SK-N-SH (cell line): ENCODE results near the gene NPFFR1.

ENCODE experiments used
- CHD2 ChIP-seq: fragments of 150-350 bp; IDR thresholded peaks from 2 replicates; pipeline ENCODE4 v1.6.1; 2018; ENCODE audit warnings: low read length; ENCODE audit not compliant: partially characterized antibody
- CTCF ChIP-seq: fragments of 200-600 bp; sonication (generic); IDR thresholded peaks from 2 replicates; pipeline ENCODE4 v1.6.1; 2017; ENCODE audit warnings: antibody characterized with exemption, mild to moderate bottlenecking, moderate library complexity
- JUND ChIP-seq: IDR thresholded peaks from 2 replicates; pipeline ENCODE4 v1.4.0; 2012
- MEF2A ChIP-seq: IDR thresholded peaks from 2 replicates; pipeline ENCODE4 v1.4.0; 2012; ENCODE audit warnings: low read depth, borderline replicate concordance
- MXI1 ChIP-seq: IDR thresholded peaks from 2 replicates; pipeline ENCODE4 v1.6.1; 2012; ENCODE audit warnings: mild to moderate bottlenecking, low read depth, low read length, improper control_type of control experiment
- NRF1 ChIP-seq: IDR thresholded peaks from 2 replicates; pipeline ENCODE4 v1.6.1; 2012; ENCODE audit warnings: low read depth, mild to moderate bottlenecking, low read length
- RAD21 ChIP-seq: IDR thresholded peaks from 2 replicates; pipeline ENCODE4 v1.6.1; 2012; ENCODE audit warnings: mild to moderate bottlenecking, low read length
- SMC3 ChIP-seq: IDR thresholded peaks from 2 replicates; pipeline ENCODE4 v1.6.1; 2012; ENCODE audit warnings: low read depth, low read length, improper control_type of control experiment
- YY1 ChIP-seq: IDR thresholded peaks from 2 replicates; pipeline ENCODE4 v1.4.0; 2012; ENCODE audit warnings: low read depth, mild to moderate bottlenecking
- TF ChIP-seq, protein P1 (sequence below): IDR thresholded peaks from 2 replicates; pipeline ENCODE4 v1.4.0; 2012; ENCODE audit warnings: low read depth, borderline replicate concordance
- TF ChIP-seq, protein P2 (sequence below): IDR thresholded peaks from 2 replicates; pipeline ENCODE4 v1.4.0; 2012; ENCODE audit warnings: low read depth

DNA sequence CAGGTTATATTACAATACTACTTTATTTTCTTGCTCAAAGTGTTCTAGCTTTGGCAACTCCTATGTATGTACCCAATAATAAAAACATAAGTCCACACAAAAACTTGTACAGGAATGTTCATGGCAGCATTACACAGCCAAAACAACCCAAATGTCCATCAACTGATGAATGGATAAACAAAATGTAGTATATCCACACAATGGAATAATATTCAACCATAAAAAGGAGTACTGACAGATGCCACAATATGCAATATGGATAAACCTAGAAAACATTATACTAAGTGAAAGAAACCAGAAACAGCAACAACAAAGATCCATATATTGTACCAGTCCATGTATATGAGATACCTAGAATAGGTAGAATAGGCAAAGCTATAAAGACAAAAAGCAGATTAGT lies 71.5 kb downstream of the NPFFR1 start:
- TF ChIP-seq, protein P1, sequence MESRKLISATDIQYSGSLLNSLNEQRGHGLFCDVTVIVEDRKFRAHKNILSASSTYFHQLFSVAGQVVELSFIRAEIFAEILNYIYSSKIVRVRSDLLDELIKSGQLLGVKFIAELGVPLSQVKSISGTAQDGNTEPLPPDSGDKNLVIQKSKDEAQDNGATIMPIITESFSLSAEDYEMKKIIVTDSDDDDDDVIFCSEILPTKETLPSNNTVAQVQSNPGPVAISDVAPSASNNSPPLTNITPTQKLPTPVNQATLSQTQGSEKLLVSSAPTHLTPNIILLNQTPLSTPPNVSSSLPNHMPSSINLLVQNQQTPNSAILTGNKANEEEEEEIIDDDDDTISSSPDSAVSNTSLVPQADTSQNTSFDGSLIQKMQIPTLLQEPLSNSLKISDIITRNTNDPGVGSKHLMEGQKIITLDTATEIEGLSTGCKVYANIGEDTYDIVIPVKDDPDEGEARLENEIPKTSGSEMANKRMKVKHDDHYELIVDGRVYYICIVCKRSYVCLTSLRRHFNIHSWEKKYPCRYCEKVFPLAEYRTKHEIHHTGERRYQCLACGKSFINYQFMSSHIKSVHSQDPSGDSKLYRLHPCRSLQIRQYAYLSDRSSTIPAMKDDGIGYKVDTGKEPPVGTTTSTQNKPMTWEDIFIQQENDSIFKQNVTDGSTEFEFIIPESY = no peak
- no peak for TF ChIP-seq CTCF
- TF ChIP-seq NRF1 = no peak
- TF ChIP-seq SMC3 = no peak
- TF ChIP-seq, protein P2, sequence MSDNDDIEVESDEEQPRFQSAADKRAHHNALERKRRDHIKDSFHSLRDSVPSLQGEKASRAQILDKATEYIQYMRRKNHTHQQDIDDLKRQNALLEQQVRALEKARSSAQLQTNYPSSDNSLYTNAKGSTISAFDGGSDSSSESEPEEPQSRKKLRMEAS = no peak
- no peak for TF ChIP-seq MXI1
- no peak for TF ChIP-seq MEF2A
- no peak for TF ChIP-seq JUND
- TF ChIP-seq CHD2 = no peak
- no peak for TF ChIP-seq YY1
- no peak for TF ChIP-seq RAD21
